GM18505 (cell line): Measurements from ENCODE around the gene FOXL1.

Experiments
- ATAC-seq: cut with Tn5 transposase; IDR thresholded peaks from one replicate; pipeline ENCODE4 v1.9.1; 2021; ENCODE audit not compliant: unreplicated experiment
- POLR2A ChIP-seq: IDR thresholded peaks from 4 replicates; pipeline ENCODE4 v1.6.1; 2011; ENCODE audit warnings: borderline replicate concordance; ENCODE audit not compliant: insufficient read depth, insufficient read length; ENCODE audit errors: extremely low read depth

FOXL1 gene

GRCh38 chr16:86575754-86576557 is 2.4 kb upstream of the FOXL1 start:
- ATAC-seq, result no peak
- no peak for TF ChIP-seq POLR2A

GRCh38 chr16:86576591-86577313 is 1.6 kb upstream of the FOXL1 start:
- no peak for TF ChIP-seq POLR2A

GRCh38 chr16:86577314-86577971 is 906 bp upstream of the FOXL1 start:
- ATAC-seq, result no peak
- TF ChIP-seq POLR2A, result no peak

More at GRCh38 chr16:86576591-86577313, 1.6 kb upstream of the FOXL1 start:
- ATAC-seq, result no peak

- ATAC-seq, result no peak
- TF ChIP-seq POLR2A, result no peak
Observed at GRCh38 chr16:86578611-86579267, 390 bp downstream of the FOXL1 start.

GRCh38 chr16:86579268-86580062 is 1.1 kb downstream of the FOXL1 start:
- TF ChIP-seq POLR2A, result no peak
- ATAC-seq, result no peak

GRCh38 chr16:86580063-86580790 is 1.9 kb downstream of the FOXL1 start:
- ATAC-seq, result no peak
- no peak for TF ChIP-seq POLR2A

- no peak for ATAC-seq
- TF ChIP-seq POLR2A, result no peak
Observed at GRCh38 chr16:86580791-86581170, 2.4 kb downstream of the FOXL1 start.

- no peak for ATAC-seq
- TF ChIP-seq POLR2A, result no peak
Observed at GRCh38 chr16:86581458-86581857, 3.1 kb downstream of the FOXL1 start.

GRCh38 chr16:86584071-86584685 is 5.8 kb downstream of the FOXL1 start:
- no peak for TF ChIP-seq POLR2A
- no peak for ATAC-seq

- no peak for ATAC-seq
- no peak for TF ChIP-seq POLR2A
Observed at GRCh38 chr16:86584726-86585721, 6.7 kb downstream of the FOXL1 start.
